Neural cell (in vitro differentiated cells): ENCODE data around the gene TM9SF4.

Experiments
- CTCF ChIP-seq: fragments of 450-650 bp; IDR thresholded peaks from 2 replicates; pipeline ENCODE4 v1.5.1; 2014; ENCODE audit warnings: antibody characterized with exemption, mild to moderate bottlenecking, moderate library complexity; ENCODE audit not compliant: poor library complexity, severe bottlenecking
- MXI1 ChIP-seq: fragments of 450-650 bp; conservative IDR thresholded peaks from 2 replicates; pipeline ENCODE4 v1.6.1; 2014; ENCODE audit warnings: antibody characterized with exemption, mild to moderate bottlenecking; ENCODE audit not compliant: poor library complexity, severe bottlenecking

- TF ChIP-seq CTCF = no peak
- TF ChIP-seq MXI1 = no peak
Measured at GRCh38 chr20:32070282-32070681, 39.2 kb upstream of the TM9SF4 start.
